CD14-positive monocyte (primary cell): Measurements from ENCODE around the gene BOC. TPM values are rescaled to one million over a fixed set of nuclear protein-coding genes. Genes with fewer than 3 reads are reported as not detected.

Experiments used
- DNase-seq, 3 donors: peaks; one replicate each; pipeline ENCODE4 v3.0.0-alpha.2; 2011 to 2022
- H2AFZ ChIP-seq: 2 replicates; pipeline ENCODE4 v1.6.0; 2012; ENCODE audit warnings: mild to moderate bottlenecking, low read depth, low read length, inconsistent platforms; ENCODE audit not compliant: insufficient read depth, poor library complexity, severe bottlenecking
- H3K27ac ChIP-seq, 2 donors: 1 replicate in 1 of 2; 2 replicates in 1 of 2; pipeline ENCODE4 v1.5.1; 2012 to 2013; ENCODE audit warnings: low read length in 2 of 2, control low read depth in 1 of 2, inconsistent platforms in 1 of 2, low read depth in 1 of 2, mild to moderate bottlenecking in 1 of 2
- H3K27me3 ChIP-seq, 2 donors: one replicate each; pipeline versions ENCODE4 v1.6.0 to v1.6.1; 2011 to 2013; ENCODE audit warnings: low read length in 2 of 2; ENCODE audit not compliant: control insufficient read depth in 2 of 2, insufficient read depth in 2 of 2
- H3K36me3 ChIP-seq, 2 donors: replicated peaks in 1 of 2; 1 replicate in 1 of 2; 2 replicates in 1 of 2; pipeline versions ENCODE4 v1.5.1 to v1.6.1; 2012 to 2013; ENCODE audit warnings: low read length in 2 of 2, control low read depth in 1 of 2, inconsistent platforms in 1 of 2, mild to moderate bottlenecking in 1 of 2; ENCODE audit not compliant: insufficient read depth in 2 of 2, control insufficient read depth in 1 of 2
- H3K4me1 ChIP-seq, 2 donors: 1 replicate in 1 of 2; 2 replicates in 1 of 2; pipeline versions ENCODE4 v1.5.1 to v1.6.1; 2012 to 2013; ENCODE audit warnings: low read length in 2 of 2, control low read depth in 1 of 2, inconsistent platforms in 1 of 2, mild to moderate bottlenecking in 1 of 2, moderate library complexity in 1 of 2; ENCODE audit not compliant: insufficient read depth in 2 of 2, control insufficient read depth in 1 of 2
- H3K4me2 ChIP-seq: replicated peaks from 2 replicates; pipeline ENCODE3; 2012; ENCODE audit warnings: low read length, moderate library complexity, mild to moderate bottlenecking; ENCODE audit not compliant: poor library complexity, severe bottlenecking; ENCODE audit errors: extremely low read depth
- H3K4me3 ChIP-seq, 3 experiments: fragments of 200-600 bp in 1 of 3; sonication (generic) in 1 of 3; replicated peaks in 1 of 3; 1 replicate in 2 of 3; 2 replicates in 1 of 3; pipeline ENCODE4 v1.5.1; 2011 to 2013; ENCODE audit warnings: low read length in 3 of 3, mild to moderate bottlenecking in 3 of 3, control low read depth in 2 of 3, low read depth in 2 of 3, inconsistent platforms in 1 of 3, moderate library complexity in 1 of 3
- H3K79me2 ChIP-seq: 2 replicates; pipeline ENCODE4 v1.6.0; 2012; ENCODE audit warnings: mild to moderate bottlenecking, control low read depth, inconsistent platforms, low read length, moderate library complexity; ENCODE audit not compliant: insufficient read depth
- H3K9ac ChIP-seq: 2 replicates; pipeline ENCODE4 v1.6.0; 2017; ENCODE audit warnings: low read length, mild to moderate bottlenecking; ENCODE audit not compliant: insufficient read depth, poor library complexity, severe bottlenecking
- H3K9me3 ChIP-seq, 2 donors: replicated peaks in 1 of 2; 1 replicate in 1 of 2; 2 replicates in 1 of 2; pipeline versions ENCODE4 v1.5.1 to v1.6.1; 2012 to 2013; ENCODE audit warnings: low read length in 2 of 2, control low read depth in 1 of 2; ENCODE audit not compliant: control insufficient read depth in 1 of 2, insufficient read depth in 1 of 2
- H4K20me1 ChIP-seq: 2 replicates; pipeline ENCODE4 v1.6.0; 2012; ENCODE audit warnings: mild to moderate bottlenecking, low read length, control low read depth, moderate library complexity; ENCODE audit not compliant: insufficient read depth
- H3K27ac Mint-ChIP-seq, 7 donors: one replicate each; pipeline ENCODE4 v1.8.0; 2020; ENCODE audit warnings: mild to moderate bottlenecking in 7 of 7, mixed read lengths in 7 of 7, moderate library complexity in 6 of 7, inconsistent platforms in 2 of 7
- H3K27me3 Mint-ChIP-seq, 3 donors: one replicate each; pipeline ENCODE4 v1.8.0; 2021 to 2022; ENCODE audit warnings: low read depth in 3 of 3, mild to moderate bottlenecking in 3 of 3, mixed read lengths in 3 of 3, moderate library complexity in 3 of 3, inconsistent platforms in 1 of 3
- H3K36me3 Mint-ChIP-seq, 2 donors: one replicate each; pipeline ENCODE4 v1.8.0; 2020; ENCODE audit warnings: mixed read lengths in 2 of 2, inconsistent platforms in 1 of 2, mild to moderate bottlenecking in 1 of 2
- H3K4me1 Mint-ChIP-seq: one replicate; pipeline ENCODE4 v1.8.0; 2020; ENCODE audit warnings: mild to moderate bottlenecking, mixed read lengths
- H3K4me3 Mint-ChIP-seq, 2 donors: one replicate each; pipeline ENCODE4 v1.8.0; 2020; ENCODE audit warnings: mild to moderate bottlenecking in 2 of 2, mixed read lengths in 2 of 2, moderate library complexity in 1 of 2
- H3K9me3 Mint-ChIP-seq, 7 donors: one replicate each; pipeline ENCODE4 v1.8.0; 2020 to 2022; ENCODE audit warnings: mixed read lengths in 7 of 7, mild to moderate bottlenecking in 6 of 7, moderate library complexity in 6 of 7, inconsistent platforms in 2 of 7
- WGBS: methylation state at CpG from one replicate; pipeline ENCODE4 v1.1.5; 2013; ENCODE audit warnings: missing lambda C conversion rate; ENCODE audit not compliant: insufficient coverage; 5-methylcytosine and 5-hydroxymethylcytosine counted together
- intact Hi-C, 2 donors: fragments of 100-400 bp; cut with micrococcal nuclease; formaldehyde crosslinking; loops; one replicate each; pipeline versions ENCODE4 v1.15.0 to v1.15.1; 2023
- polyA plus RNA-seq, 3 donors: library from polyadenylated mRNA; depleted of rRNA in 1 of 3; unstranded in 2 of 3; stranded (reverse) in 1 of 3; fragments of 300-500 nt in 2 of 3; fragments of >200 nt in 1 of 3; fragmentation: Illumina TruSeq in 2 of 3; gene quantifications; 1 replicate in 2 of 3; 2 replicates in 1 of 3; pipeline ENCODE4 v1.2.3, GENCODE V29; 2012 to 2021
- TF ChIP-seq, protein P1 (sequence below): fragments of 200-600 bp; IDR thresholded peaks from one replicate; pipeline ENCODE4 v1.8.0; 2022; ENCODE audit warnings: antibody characterized with exemption, mild to moderate bottlenecking

BOC gene
- polyA plus RNA-seq, 3 donors: not detected

DNA sequence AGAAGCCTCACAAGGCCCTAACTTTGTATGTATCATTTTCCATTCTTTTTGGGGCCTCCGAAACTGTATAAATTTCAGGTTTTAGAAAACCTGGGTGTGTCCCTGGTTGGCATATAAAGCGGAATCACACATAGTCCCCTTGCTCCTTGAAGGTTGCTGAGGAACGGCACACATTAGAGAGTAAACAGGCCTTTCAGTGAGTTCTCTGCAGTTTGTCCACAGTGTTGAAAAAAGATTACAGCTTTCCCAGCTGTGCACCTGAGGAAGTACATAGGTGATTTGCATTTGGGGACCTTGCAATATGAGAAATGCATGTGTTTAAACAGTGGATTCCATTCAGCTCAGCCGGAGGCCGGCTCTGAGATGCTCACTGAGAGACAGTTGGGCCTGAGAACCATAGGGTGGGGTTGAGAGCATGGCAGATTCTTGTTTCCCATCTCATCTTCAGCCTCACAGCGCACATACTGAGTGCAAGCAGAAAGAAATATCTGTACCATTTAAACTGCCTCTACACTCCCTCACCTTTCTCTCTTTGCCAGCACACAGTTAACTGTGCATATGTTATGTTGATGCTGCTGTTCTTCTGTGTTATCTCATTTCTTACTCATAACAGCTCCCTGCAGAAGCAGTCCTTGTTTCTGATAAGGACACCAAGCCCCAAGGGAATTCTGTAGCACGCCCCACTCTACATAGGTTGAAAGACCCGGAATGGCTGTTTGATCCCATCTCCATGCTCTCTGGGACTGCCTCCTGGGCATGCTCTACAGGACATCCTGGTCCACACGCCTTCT, 60.4 kb downstream of the BOC start:
- Mint-ChIP-seq H3K27me3 (peaks cover 0 to 5% (median 0%) of the 10 kb centered on the region in 3 donors), H3K9me3 (peaks cover 0 to 2% (median 0%) of the 10 kb centered on the region in 7 donors), H3K36me3 (no peaks in the 10 kb centered on the region), H3K4me1 (peaks cover 14% of the 10 kb centered on the region), H3K4me3 (no peak overlapping the region), H3K27ac (peak overlapping the region in 2 of 7 donors; percentile 51 to 55)
- Histone ChIP-seq H3K4me1 (peaks cover 18% of the 10 kb centered on the region in 2 donors), H3K4me3 (no peak overlapping the region), H3K9ac (no peak overlapping the region), H2AFZ (no peak overlapping the region), H3K36me3 (no peaks in the 10 kb centered on the region), H3K9me3 (no peaks in the 10 kb centered on the region), H3K27ac (no peak overlapping the region), H3K4me2 (no peak overlapping the region), H3K27me3 (no peaks in the 10 kb centered on the region), H4K20me1 (no peaks in the 10 kb centered on the region), H3K79me2 (no peaks in the 10 kb centered on the region)
- no peak for DNase-seq
- intact Hi-C loops: no loop called here
- TF ChIP-seq, protein P1, sequence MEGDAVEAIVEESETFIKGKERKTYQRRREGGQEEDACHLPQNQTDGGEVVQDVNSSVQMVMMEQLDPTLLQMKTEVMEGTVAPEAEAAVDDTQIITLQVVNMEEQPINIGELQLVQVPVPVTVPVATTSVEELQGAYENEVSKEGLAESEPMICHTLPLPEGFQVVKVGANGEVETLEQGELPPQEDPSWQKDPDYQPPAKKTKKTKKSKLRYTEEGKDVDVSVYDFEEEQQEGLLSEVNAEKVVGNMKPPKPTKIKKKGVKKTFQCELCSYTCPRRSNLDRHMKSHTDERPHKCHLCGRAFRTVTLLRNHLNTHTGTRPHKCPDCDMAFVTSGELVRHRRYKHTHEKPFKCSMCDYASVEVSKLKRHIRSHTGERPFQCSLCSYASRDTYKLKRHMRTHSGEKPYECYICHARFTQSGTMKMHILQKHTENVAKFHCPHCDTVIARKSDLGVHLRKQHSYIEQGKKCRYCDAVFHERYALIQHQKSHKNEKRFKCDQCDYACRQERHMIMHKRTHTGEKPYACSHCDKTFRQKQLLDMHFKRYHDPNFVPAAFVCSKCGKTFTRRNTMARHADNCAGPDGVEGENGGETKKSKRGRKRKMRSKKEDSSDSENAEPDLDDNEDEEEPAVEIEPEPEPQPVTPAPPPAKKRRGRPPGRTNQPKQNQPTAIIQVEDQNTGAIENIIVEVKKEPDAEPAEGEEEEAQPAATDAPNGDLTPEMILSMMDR: no peak
- WGBS: 72% methylated on average over 4 of the region's 9 CpGs

DNA sequence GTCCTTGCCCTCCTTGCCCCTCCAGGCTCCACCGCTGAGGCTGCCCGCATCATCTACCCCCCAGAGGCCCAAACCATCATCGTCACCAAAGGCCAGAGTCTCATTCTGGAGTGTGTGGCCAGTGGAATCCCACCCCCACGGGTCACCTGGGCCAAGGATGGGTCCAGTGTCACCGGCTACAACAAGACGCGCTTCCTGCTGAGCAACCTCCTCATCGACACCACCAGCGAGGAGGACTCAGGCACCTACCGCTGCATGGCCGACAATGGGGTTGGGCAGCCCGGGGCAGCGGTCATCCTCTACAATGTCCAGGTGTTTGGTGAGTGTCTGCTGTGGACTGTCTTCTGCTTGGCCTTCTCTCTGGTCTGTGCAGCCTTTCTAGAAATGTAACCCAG, 61.0 kb downstream of the BOC start:
- H3K27me3 Mint-ChIP-seq: peaks cover 0 to 5% (median 0%) of the 10 kb centered on the region in 3 donors
- WGBS: 89% methylated on average over 9 of the region's 13 CpGs

More for the DNA sequence above, 61.0 kb downstream of the BOC start:
- intact Hi-C loops: no loop called here
- TF ChIP-seq, protein P1: no peak
- H3K9me3 ChIP-seq: no peaks in the 10 kb centered on the region
- H4K20me1 ChIP-seq: no peaks in the 10 kb centered on the region
- no peak overlapping the region for H3K4me2 ChIP-seq
- no peak for DNase-seq
- Mint-ChIP-seq H3K36me3 (no peaks in the 10 kb centered on the region), H3K4me3 (no peak overlapping the region), H3K4me1 (peaks cover 19% of the 10 kb centered on the region), H3K9me3 (peaks cover 0 to 2% (median 0%) of the 10 kb centered on the region in 7 donors), H3K27ac (peak overlapping the region in 2 of 7 donors; percentile 51 to 55)
- H3K36me3 ChIP-seq: no peaks in the 10 kb centered on the region
- no peaks in the 10 kb centered on the region for H3K79me2 ChIP-seq
- no peak overlapping the region for H3K9ac ChIP-seq
- H3K4me3 ChIP-seq: no peak overlapping the region
- H3K27me3 ChIP-seq: no peaks in the 10 kb centered on the region
- H2AFZ ChIP-seq: no peak overlapping the region
- peaks cover 23% of the 10 kb centered on the region in 2 donors for H3K4me1 ChIP-seq
- no peak overlapping the region for H3K27ac ChIP-seq
